Measurements from ENCODE around the gene NR3C2. TPM values are rescaled to one million over a fixed set of nuclear protein-coding genes. Genes with fewer than 3 reads are reported as not detected.
"Not testable (repeated sequence)": the region's sequence is repeated elsewhere in the genome, so short reads cannot be mapped to it uniquely, and the experiment has no call there.

NR3C2 gene
- total RNA-seq, 1 experiment from 2014 or later, result 0.16 TPM

DNA sequence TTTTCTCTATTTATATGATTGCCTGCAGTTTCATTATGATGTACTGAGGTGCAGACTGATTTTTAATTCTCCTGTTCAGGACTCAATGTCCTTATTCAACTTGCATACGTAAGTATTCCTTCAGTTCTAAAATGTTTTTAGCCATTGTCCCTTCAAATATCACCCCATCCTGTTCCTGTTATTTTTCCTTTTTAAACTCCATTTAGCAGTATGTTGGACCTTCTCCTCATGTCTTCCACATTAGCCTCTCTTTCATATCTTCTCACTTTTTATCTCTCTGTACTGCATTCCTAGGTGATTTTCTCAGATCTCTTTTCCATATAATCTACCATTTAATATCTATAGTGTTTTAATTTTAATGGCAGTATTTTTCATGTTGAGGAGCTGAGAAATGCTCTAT is 317.7 kb downstream of the NR3C2 start:
- Histone ChIP-seq H3K27me3 (replicated peaks; ENCODE audit: control insufficient read depth, insufficient read depth, low read length) (no peaks in the 10 kb centered on the region), H3K9me3 (peaks cover 18% of the 10 kb centered on the region), H3K36me3 (ENCODE audit: control insufficient read depth, insufficient read depth, low read length) (no peaks in the 10 kb centered on the region), H3K4me1 (no peaks in the 10 kb centered on the region), H3K4me3 (ENCODE audit: low read depth, low read length) (no peak overlapping the region)
- POLR2A ChIA-PET, result no interaction called here
- H3K27me3 Mint-ChIP-seq (ENCODE audit: insufficient read depth, unreplicated experiment), result no peaks in the 10 kb centered on the region
- H3K9me3 Mint-ChIP-seq (ENCODE audit: unreplicated experiment), result peaks cover 44% of the 10 kb centered on the region
- no TSS peak for BruUV-seq (replicated peaks)
- no peak for DNase-seq
- H3K36me3 Mint-ChIP-seq (ENCODE audit: insufficient read depth, unreplicated experiment), result peaks cover 6% of the 10 kb centered on the region
- TF ChIP-seq, protein P1, sequence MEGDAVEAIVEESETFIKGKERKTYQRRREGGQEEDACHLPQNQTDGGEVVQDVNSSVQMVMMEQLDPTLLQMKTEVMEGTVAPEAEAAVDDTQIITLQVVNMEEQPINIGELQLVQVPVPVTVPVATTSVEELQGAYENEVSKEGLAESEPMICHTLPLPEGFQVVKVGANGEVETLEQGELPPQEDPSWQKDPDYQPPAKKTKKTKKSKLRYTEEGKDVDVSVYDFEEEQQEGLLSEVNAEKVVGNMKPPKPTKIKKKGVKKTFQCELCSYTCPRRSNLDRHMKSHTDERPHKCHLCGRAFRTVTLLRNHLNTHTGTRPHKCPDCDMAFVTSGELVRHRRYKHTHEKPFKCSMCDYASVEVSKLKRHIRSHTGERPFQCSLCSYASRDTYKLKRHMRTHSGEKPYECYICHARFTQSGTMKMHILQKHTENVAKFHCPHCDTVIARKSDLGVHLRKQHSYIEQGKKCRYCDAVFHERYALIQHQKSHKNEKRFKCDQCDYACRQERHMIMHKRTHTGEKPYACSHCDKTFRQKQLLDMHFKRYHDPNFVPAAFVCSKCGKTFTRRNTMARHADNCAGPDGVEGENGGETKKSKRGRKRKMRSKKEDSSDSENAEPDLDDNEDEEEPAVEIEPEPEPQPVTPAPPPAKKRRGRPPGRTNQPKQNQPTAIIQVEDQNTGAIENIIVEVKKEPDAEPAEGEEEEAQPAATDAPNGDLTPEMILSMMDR (IDR thresholded peaks at IDR 0.05; ENCODE audit: insufficient read depth in 1 of 2, low read depth in 1 of 2, low read length in 1 of 2, severe bottlenecking in 1 of 2, unreplicated experiment in 1 of 2), result no peak
- H3K4me1 Mint-ChIP-seq (ENCODE audit: low read depth, unreplicated experiment), result no peaks in the 10 kb centered on the region
- H3K4me3 Mint-ChIP-seq (ENCODE audit: unreplicated experiment), result no peak overlapping the region
- CTCF ChIA-PET, result no interaction called here
- intact Hi-C loops (cut with micrococcal nuclease; ENCODE audit: unreplicated experiment), result no loop called here
- H3K27ac Mint-ChIP-seq (ENCODE audit: unreplicated experiment), result no peak overlapping the region

DNA sequence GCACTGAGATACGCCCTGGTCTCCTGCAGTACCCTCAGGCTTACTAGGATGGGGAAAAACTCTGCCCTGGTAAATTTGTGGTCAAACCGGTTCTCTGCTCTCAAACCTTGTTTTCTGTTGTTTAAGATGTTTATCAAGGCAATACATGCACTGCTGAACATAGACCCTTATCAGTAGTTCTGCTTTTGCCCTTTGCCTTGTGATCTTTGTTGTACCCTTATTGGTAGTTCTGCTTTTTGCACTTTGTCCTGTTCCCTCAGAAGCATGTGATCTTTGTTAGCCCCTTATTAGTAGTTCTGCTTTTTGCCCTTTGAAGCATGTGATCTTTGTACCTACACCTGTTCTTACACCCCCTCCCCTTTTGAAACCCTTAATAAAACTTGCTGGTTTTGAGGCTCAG is 319.1 kb downstream of the NR3C2 start:
- H3K27me3 ChIP-seq (replicated peaks; ENCODE audit: control insufficient read depth, insufficient read depth, low read length), result not testable (repeated sequence)

DNA sequence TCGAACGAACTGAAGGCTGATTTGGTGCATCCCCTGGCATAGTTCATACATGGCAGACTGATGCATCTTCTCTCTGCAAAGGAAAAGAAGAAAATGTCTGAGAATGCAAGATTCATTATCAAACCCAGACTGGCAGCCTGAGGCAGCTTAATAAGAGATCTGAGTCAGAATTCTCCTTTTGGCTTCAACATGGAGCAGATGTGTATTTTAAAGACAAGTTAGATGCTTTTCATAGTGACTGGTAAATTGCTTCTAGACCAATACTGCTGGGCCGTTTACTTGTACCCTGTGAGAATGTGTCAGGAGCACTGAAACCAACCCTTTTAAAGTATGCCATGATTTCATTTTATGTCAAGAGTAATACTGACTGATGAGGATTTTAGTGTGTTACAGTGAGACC is 322.0 kb downstream of the NR3C2 start:
- no peaks in the 10 kb centered on the region for H3K36me3 ChIP-seq (ENCODE audit: control insufficient read depth, insufficient read depth, low read length)
- H3K9me3 ChIP-seq, result peaks cover 18% of the 10 kb centered on the region
- H3K27me3 ChIP-seq (replicated peaks; ENCODE audit: control insufficient read depth, insufficient read depth, low read length), result no peaks in the 10 kb centered on the region
- TF ChIP-seq, protein P1 (IDR thresholded peaks at IDR 0.05; ENCODE audit: insufficient read depth in 1 of 2, low read depth in 1 of 2, low read length in 1 of 2, severe bottlenecking in 1 of 2, unreplicated experiment in 1 of 2), result no peak
- H3K27me3 Mint-ChIP-seq (ENCODE audit: insufficient read depth, unreplicated experiment), result peaks cover 5% of the 10 kb centered on the region
- H3K4me3 ChIP-seq (ENCODE audit: low read depth, low read length), result no peak overlapping the region
- peaks cover 6% of the 10 kb centered on the region for H3K36me3 Mint-ChIP-seq (ENCODE audit: insufficient read depth, unreplicated experiment)
- H3K9me3 Mint-ChIP-seq (ENCODE audit: unreplicated experiment), result peaks cover 43% of the 10 kb centered on the region
- no peak for DNase-seq
- ChIA-PET CTCF (no interaction called here), POLR2A (no interaction called here)
- H3K4me1 Mint-ChIP-seq (ENCODE audit: low read depth, unreplicated experiment), result no peaks in the 10 kb centered on the region
- BruUV-seq (replicated peaks), result no TSS peak
- H3K27ac Mint-ChIP-seq (ENCODE audit: unreplicated experiment), result no peak overlapping the region
- intact Hi-C loops (cut with micrococcal nuclease; ENCODE audit: unreplicated experiment), result no loop called here
- no peaks in the 10 kb centered on the region for H3K4me1 ChIP-seq
- H3K4me3 Mint-ChIP-seq (ENCODE audit: unreplicated experiment), result no peak overlapping the region

More for the DNA sequence above, 319.1 kb downstream of the NR3C2 start:
- H3K27ac Mint-ChIP-seq (ENCODE audit: unreplicated experiment); H3K4me3 Mint-ChIP-seq (ENCODE audit: unreplicated experiment); H3K4me1 Mint-ChIP-seq (ENCODE audit: low read depth, unreplicated experiment); H3K36me3 Mint-ChIP-seq (ENCODE audit: insufficient read depth, unreplicated experiment); H3K4me1 ChIP-seq; BruUV-seq (replicated peaks); H3K27me3 Mint-ChIP-seq (ENCODE audit: insufficient read depth, unreplicated experiment); H3K36me3 ChIP-seq (ENCODE audit: control insufficient read depth, insufficient read depth, low read length); intact Hi-C loops (cut with micrococcal nuclease; ENCODE audit: unreplicated experiment); POLR2A ChIA-PET; H3K4me3 ChIP-seq (ENCODE audit: low read depth, low read length); CTCF ChIA-PET: not testable (repeated sequence)
- peaks cover 44% of the 10 kb centered on the region for H3K9me3 Mint-ChIP-seq (ENCODE audit: unreplicated experiment)
- DNase-seq, result peak in 1 of 2 experiments; percentile 21
- peaks cover 18% of the 10 kb centered on the region for H3K9me3 ChIP-seq

DNA sequence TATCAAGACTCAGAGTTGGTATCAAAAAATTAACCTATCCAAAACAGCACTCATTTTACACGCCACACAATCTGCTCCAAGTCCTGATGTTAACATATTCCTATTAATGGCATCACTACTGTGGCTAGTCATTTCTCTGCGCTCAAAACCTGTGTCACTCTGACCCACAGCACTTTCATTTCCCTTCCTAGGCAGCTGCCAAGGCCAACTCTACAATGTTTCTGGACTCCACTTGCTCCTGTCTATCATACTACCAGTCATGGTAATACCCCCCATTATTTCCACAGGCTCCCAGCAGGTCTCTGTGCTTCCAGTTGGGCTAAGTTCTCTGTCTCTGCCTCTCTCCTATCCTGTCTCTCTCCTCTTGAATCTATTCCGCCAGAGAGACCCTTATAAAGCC is 323.6 kb downstream of the NR3C2 start:
- Histone ChIP-seq H3K4me1 (no peaks in the 10 kb centered on the region), H3K36me3 (ENCODE audit: control insufficient read depth, insufficient read depth, low read length) (no peaks in the 10 kb centered on the region), H3K27me3 (replicated peaks; ENCODE audit: control insufficient read depth, insufficient read depth, low read length) (no peaks in the 10 kb centered on the region), H3K4me3 (ENCODE audit: low read depth, low read length) (no peak overlapping the region), H3K9me3 (peaks cover 7% of the 10 kb centered on the region; the same call in 1 of the 2 replicates)
- ChIA-PET POLR2A (no interaction called here), CTCF (no interaction called here)
- Mint-ChIP-seq H3K9me3 (ENCODE audit: unreplicated experiment) (peaks cover 27% of the 10 kb centered on the region), H3K4me3 (ENCODE audit: unreplicated experiment) (no peak overlapping the region), H3K27me3 (ENCODE audit: insufficient read depth, unreplicated experiment) (peaks cover 5% of the 10 kb centered on the region), H3K4me1 (ENCODE audit: low read depth, unreplicated experiment) (no peaks in the 10 kb centered on the region), H3K36me3 (ENCODE audit: insufficient read depth, unreplicated experiment) (peaks cover 6% of the 10 kb centered on the region), H3K27ac (ENCODE audit: unreplicated experiment) (no peak overlapping the region)
- no TSS peak for BruUV-seq (replicated peaks)
- no peak for DNase-seq
- intact Hi-C loops (cut with micrococcal nuclease; ENCODE audit: unreplicated experiment), result no loop called here
- TF ChIP-seq, protein P1 (IDR thresholded peaks at IDR 0.05; ENCODE audit: insufficient read depth in 1 of 2, low read depth in 1 of 2, low read length in 1 of 2, severe bottlenecking in 1 of 2, unreplicated experiment in 1 of 2), result no peak
